SKM-1 treated with dmso at 0.1 percent for 144 hours (cell line): ENCODE data around the gene MAP2.
"Not testable (repeated sequence)": the region's sequence is repeated elsewhere in the genome, so short reads cannot be mapped to it uniquely, and the experiment has no call there.

Experiments used
- DNase-seq: peaks from one replicate; lab custom pipeline; 2025; ENCODE audit not compliant: unreplicated experiment; lab: John Stamatoyannopoulos, UW

Gene MAP2

GRCh38 chr2:209473930-209474419 lies 50.1 kb downstream of the MAP2 start:
- DNase-seq, result no peak

- DNase-seq, result no peak
These were observed 51.1 kb downstream of the MAP2 start for GRCh38 chr2:209474960-209475359.

GRCh38 chr2:209476367-209477208 lies 52.7 kb downstream of the MAP2 start:
- no peak for DNase-seq

GRCh38 chr2:209492296-209492695 lies 68.4 kb downstream of the MAP2 start:
- DNase-seq, result not testable (repeated sequence)

GRCh38 chr2:209495068-209495620 lies 71.3 kb downstream of the MAP2 start:
- DNase-seq, result not testable (repeated sequence)

- no peak for DNase-seq
These were observed 72.2 kb downstream of the MAP2 start for GRCh38 chr2:209495855-209496585.

GRCh38 chr2:209496586-209496982 lies 72.7 kb downstream of the MAP2 start:
- DNase-seq, result no peak

GRCh38 chr2:209498614-209499013 lies 74.8 kb downstream of the MAP2 start:
- DNase-seq, result no peak

GRCh38 chr2:209499069-209499468 lies 75.2 kb downstream of the MAP2 start:
- no peak for DNase-seq

GRCh38 chr2:209501579-209501978 lies 77.7 kb downstream of the MAP2 start:
- DNase-seq, result no peak

GRCh38 chr2:209505410-209505809 lies 81.6 kb downstream of the MAP2 start:
- no peak for DNase-seq

- DNase-seq, result no peak
These were observed 84.4 kb downstream of the MAP2 start for GRCh38 chr2:209508255-209508654.

GRCh38 chr2:209511637-209512036 lies 87.8 kb downstream of the MAP2 start:
- DNase-seq, result no peak

GRCh38 chr2:209512971-209513370 lies 89.1 kb downstream of the MAP2 start:
- DNase-seq, result no peak

- no peak for DNase-seq
These were observed 93.6 kb downstream of the MAP2 start for GRCh38 chr2:209517436-209517835.

GRCh38 chr2:209519271-209519670 lies 95.4 kb downstream of the MAP2 start:
- no peak for DNase-seq

GRCh38 chr2:209519906-209520305 lies 96.1 kb downstream of the MAP2 start:
- no peak for DNase-seq

GRCh38 chr2:209523041-209523740 lies 99.3 kb downstream of the MAP2 start:
- DNase-seq, result no peak

GRCh38 chr2:209523867-209524266 lies 100.0 kb downstream of the MAP2 start:
- DNase-seq, result no peak

GRCh38 chr2:209525331-209525730 lies 101.5 kb downstream of the MAP2 start:
- no peak for DNase-seq

GRCh38 chr2:209525834-209526281 lies 102.0 kb downstream of the MAP2 start:
- peak; percentile 33 for DNase-seq
